Measurements from ENCODE around the gene ANXA2R. TPM values are rescaled to one million over a fixed set of nuclear protein-coding genes. Genes with fewer than 3 reads are reported as not detected.

The ANXA2R gene
- total and polyA plus RNA-seq, 9 of the 15 experiments (the other 6 are each of a cell fraction or from before 2014, with no cell fraction given): 2.1 to 4.8 (median 3.4) TPM

DNA sequence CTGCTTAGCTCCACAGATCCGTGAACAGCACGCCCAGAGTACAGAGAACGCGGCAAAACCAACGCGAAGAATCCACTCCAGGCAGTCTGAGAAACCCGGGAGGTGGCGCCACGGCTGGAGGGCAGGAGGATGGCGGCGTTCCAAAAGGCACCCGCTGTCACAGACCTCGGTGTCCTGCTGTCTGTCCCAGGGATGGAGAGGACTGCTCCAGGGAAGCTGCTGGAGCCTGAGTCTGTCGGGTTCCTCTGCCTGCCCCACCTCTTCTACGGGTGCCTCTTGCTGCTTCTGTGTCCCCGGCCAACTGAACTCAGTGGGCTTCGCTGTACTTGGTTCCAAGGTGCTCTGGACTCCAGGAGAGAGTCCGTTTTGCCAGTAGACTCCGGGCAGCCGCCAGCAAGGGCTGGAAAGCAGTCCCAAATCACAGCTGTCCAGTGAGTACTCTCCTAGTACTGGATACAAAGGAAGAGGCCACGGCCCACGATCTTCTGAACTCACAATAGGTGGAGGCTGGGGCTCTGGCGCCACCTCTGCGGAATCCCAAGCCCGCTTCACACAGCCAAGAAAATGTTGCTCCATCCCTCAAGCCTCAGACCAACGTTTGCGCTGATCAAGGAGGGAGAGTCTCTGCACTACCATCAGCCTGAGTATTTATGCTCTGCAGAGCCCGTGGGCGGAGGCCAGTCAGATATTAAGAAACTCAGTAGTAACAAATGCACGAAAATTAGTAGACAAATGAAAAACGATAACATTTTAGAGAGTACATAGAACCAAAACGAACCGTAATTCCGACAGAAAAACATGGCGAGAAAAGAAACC, 440 bp downstream of the ANXA2R start (continued):
- TF ChIP-seq, protein P1, sequence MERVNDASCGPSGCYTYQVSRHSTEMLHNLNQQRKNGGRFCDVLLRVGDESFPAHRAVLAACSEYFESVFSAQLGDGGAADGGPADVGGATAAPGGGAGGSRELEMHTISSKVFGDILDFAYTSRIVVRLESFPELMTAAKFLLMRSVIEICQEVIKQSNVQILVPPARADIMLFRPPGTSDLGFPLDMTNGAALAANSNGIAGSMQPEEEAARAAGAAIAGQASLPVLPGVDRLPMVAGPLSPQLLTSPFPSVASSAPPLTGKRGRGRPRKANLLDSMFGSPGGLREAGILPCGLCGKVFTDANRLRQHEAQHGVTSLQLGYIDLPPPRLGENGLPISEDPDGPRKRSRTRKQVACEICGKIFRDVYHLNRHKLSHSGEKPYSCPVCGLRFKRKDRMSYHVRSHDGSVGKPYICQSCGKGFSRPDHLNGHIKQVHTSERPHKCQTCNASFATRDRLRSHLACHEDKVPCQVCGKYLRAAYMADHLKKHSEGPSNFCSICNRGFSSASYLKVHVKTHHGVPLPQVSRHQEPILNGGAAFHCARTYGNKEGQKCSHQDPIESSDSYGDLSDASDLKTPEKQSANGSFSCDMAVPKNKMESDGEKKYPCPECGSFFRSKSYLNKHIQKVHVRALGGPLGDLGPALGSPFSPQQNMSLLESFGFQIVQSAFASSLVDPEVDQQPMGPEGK (CRISPR knock-in tag; IDR thresholded peaks at IDR 0.05; ENCODE audit: borderline replicate concordance): no peak
- no peak for TF ChIP-seq SIN3B (IDR thresholded peaks at IDR 0.05; ENCODE audit: low read depth)
- TF ChIP-seq BRF1 (IDR thresholded peaks at IDR 0.05; ENCODE audit: borderline replicate concordance, extremely low read depth, insufficient read length): no peak
- TF ChIP-seq ZNF217 (CRISPR knock-in tag; IDR thresholded peaks at IDR 0.05): no peak
- TF ChIP-seq E2F8 (IDR thresholded peaks at IDR 0.05; ENCODE audit: low read depth, partially characterized antibody): no peak

Measured in K562 (cell line).